Measurements from ENCODE around the gene RNF14.

RNF14 gene

GRCh38 chr5:141968914-141969608 is at the start of gene RNF14 (continued):
- TF ChIP-seq INSM2 (tag by site-specific recombination; IDR thresholded peaks at IDR 0.05) (peak; percentile 59; the same call in 1 of the 2 replicates), ZNF777 (tag by site-specific recombination; IDR thresholded peaks at IDR 0.05; ENCODE audit: borderline replicate concordance) (no peak), ZNF449 (tag by site-specific recombination; IDR thresholded peaks at IDR 0.05) (peak; percentile 66; the same call in 1 of the 2 replicates), ZSCAN4 (tag by site-specific recombination; IDR thresholded peaks at IDR 0.05) (peak; percentile 26; the same call in 1 of the 2 replicates), ZNF501 (tag by site-specific recombination; IDR thresholded peaks at IDR 0.05) (peak; percentile 99), ZNF701 (tag by site-specific recombination; IDR thresholded peaks at IDR 0.05) (no peak), ZNF169 (tag by site-specific recombination; IDR thresholded peaks at IDR 0.05) (no peak), ZNF704 (tag by site-specific recombination; IDR thresholded peaks at IDR 0.05) (no peak), ZNF341 (tag by site-specific recombination; IDR thresholded peaks at IDR 0.05; ENCODE audit: low read depth) (peak; percentile 74), ZFP37 (tag by site-specific recombination; IDR thresholded peaks at IDR 0.05) (peak; percentile 98), ZNF600 (tag by site-specific recombination; IDR thresholded peaks at IDR 0.05) (peak; percentile 91), ZNF335 (tag by site-specific recombination; conservative IDR thresholded peaks at IDR 0.05) (peak; percentile 74), ZNF404 (tag by site-specific recombination; IDR thresholded peaks at IDR 0.05) (no peak), ZNF391 (tag by site-specific recombination; IDR thresholded peaks at IDR 0.05; ENCODE audit: borderline replicate concordance, low read depth) (no peak), IKZF3 (tag by site-specific recombination; IDR thresholded peaks at IDR 0.05) (peak; percentile 72), ZIC2 (tag by site-specific recombination; IDR thresholded peaks at IDR 0.05) (peak; percentile 47; the same call in 1 of the 2 replicates), ZNF214 (tag by site-specific recombination; IDR thresholded peaks at IDR 0.05; ENCODE audit: borderline replicate concordance) (no peak), HOXC10 (CRISPR knock-in tag; IDR thresholded peaks at IDR 0.05) (no peak), ZBTB17 (tag by site-specific recombination; IDR thresholded peaks at IDR 0.05) (peak; percentile 94), ZNF610 (tag by site-specific recombination; IDR thresholded peaks at IDR 0.05; ENCODE audit: borderline replicate concordance) (0 out of 2 replicates have a peak, but pooled peaks have one; percentile 41), PATZ1 (tag by site-specific recombination; IDR thresholded peaks at IDR 0.05) (peak; percentile 80), ZNF561 (tag by site-specific recombination; IDR thresholded peaks at IDR 0.05; ENCODE audit: borderline replicate concordance) (peak; percentile 85; the same call in 1 of the 2 replicates), WT1 (tag by site-specific recombination; IDR thresholded peaks at IDR 0.05) (peak; percentile 44; the same call in 1 of the 2 replicates)

Measured in HEK293 (cell line).